K562 (cell line): ENCODE measurements around the gene CCDC87. TPM values are rescaled to one million over a fixed set of nuclear protein-coding genes. Genes with fewer than 3 reads are reported as not detected.
A peak's percentile ranks its signal among the peaks of the same experiment; 100 is the strongest.

Source experiments
- ATF1 ChIP-seq, 2 experiments: fragments of 450-650 bp in 1 of 2; IDR thresholded peaks; 2 replicates each; pipeline ENCODE4 v1.6.1; 2016; ENCODE audit warnings: missing compliant biosample characterization in 1 of 2, missing genetic modification characterization in 1 of 2
- CHD4 ChIP-seq: fragments of 200-600 bp; sonication (generic); IDR thresholded peaks from 3 replicates; pipeline ENCODE4 v1.6.1; 2012; ENCODE audit warnings: low read depth, mild to moderate bottlenecking, mixed read lengths, low read length, inconsistent platforms; ENCODE audit not compliant: insufficient read depth, insufficient replicate concordance, poor library complexity, severe bottlenecking
- FOXK2 ChIP-seq, 2 experiments: fragments of 450-650 bp; IDR thresholded peaks in 1 of 2; conservative IDR thresholded peaks in 1 of 2; 2 replicates each; pipeline ENCODE4 v1.6.1; 2016; ENCODE audit warnings: low read depth in 2 of 2, mild to moderate bottlenecking in 1 of 2
- NRF1 ChIP-seq, 2 experiments: fragments of 450-650 bp; IDR thresholded peaks in 1 of 2; conservative IDR thresholded peaks in 1 of 2; 2 replicates each; pipeline ENCODE4 v1.6.1; 2014; ENCODE audit warnings: mild to moderate bottlenecking in 2 of 2
- PHF21A ChIP-seq: fragments of 450-650 bp; IDR thresholded peaks from 2 replicates; pipeline ENCODE4 v1.6.1; 2017; ENCODE audit warnings: low read depth, borderline replicate concordance
- PTBP1 ChIP-seq: fragments of 200-400 bp; formaldehyde crosslinking; IDR thresholded peaks from 2 replicates; pipeline ENCODE4 v1.6.1; 2017; ENCODE audit warnings: low read depth, low read length
- TAF1 ChIP-seq: IDR thresholded peaks from 2 replicates; pipeline ENCODE4 v1.6.1; 2011; ENCODE audit warnings: mild to moderate bottlenecking, low read length, moderate library complexity; ENCODE audit not compliant: insufficient read depth, control insufficient read depth, severe bottlenecking; ENCODE audit errors: extremely low read depth
- ZBTB8A ChIP-seq: fragments of 450-650 bp; IDR thresholded peaks from 2 replicates; pipeline ENCODE4 v1.6.1; 2018; ENCODE audit warnings: mild to moderate bottlenecking, moderate library complexity; ENCODE audit not compliant: partially characterized antibody
- polyA plus RNA-seq, 8 experiments: library from polyadenylated mRNA; depleted of rRNA in 4 of 8; stranded (reverse) in 5 of 8; unstranded in 3 of 8; fragments of >200 nt; fragmentation: Nextera tagmentation in 2 of 8; fragmentation: Illumina TruSeq in 1 of 8; extraction: Ambion mirVana in 2 of 8; extraction: Trizol in 1 of 8; gene quantifications; 2 replicates each; pipeline versions ENCODE4 v1.2.1 to v1.2.3, GENCODE V29; 2011 to 2014; ENCODE audit warnings: inconsistent platforms in 1 of 8, missing spikeins in 1 of 8
- total RNA-seq, 7 experiments: library from RNA; depleted of rRNA in 6 of 7; stranded (reverse); fragments of >200 nt in 6 of 7; fragmentation: Illumina TruSeq in 2 of 7; extraction: Trizol in 2 of 7; gene quantifications; 2 replicates each; pipeline versions ENCODE4 v1.2.1 to v1.2.3, GENCODE V29; 2011 to 2021; ENCODE audit warnings: low replicate concordance in 1 of 7
- TF ChIP-seq, protein P1 (sequence below), 2 experiments: fragments of 450-650 bp; IDR thresholded peaks; 2 replicates each; pipeline ENCODE4 v1.6.1; 2016; ENCODE audit warnings: mild to moderate bottlenecking in 2 of 2, borderline replicate concordance in 1 of 2, low read depth in 1 of 2, moderate library complexity in 1 of 2
- TF ChIP-seq, protein P2 (sequence below): IDR thresholded peaks from 2 replicates; pipeline ENCODE4 v1.6.1; 2014; ENCODE audit warnings: antibody characterized with exemption
- TF ChIP-seq, protein P3 (sequence below): IDR thresholded peaks from 2 replicates; pipeline ENCODE4 v1.6.1; 2012; ENCODE audit warnings: low read depth, low read length, improper control_type of control experiment, borderline replicate concordance
- TF ChIP-seq, protein P4 (sequence below): fragments of 450-650 bp; IDR thresholded peaks from 2 replicates; pipeline ENCODE4 v1.6.1; 2017; ENCODE audit warnings: mild to moderate bottlenecking, moderate library complexity

The CCDC87 gene
- total and polyA plus RNA-seq, 9 of the 15 experiments (the other 6 are each of a cell fraction or from before 2014, with no cell fraction given) = 0.03 to 0.44 (median 0.15) TPM; not detected in 1

DNA sequence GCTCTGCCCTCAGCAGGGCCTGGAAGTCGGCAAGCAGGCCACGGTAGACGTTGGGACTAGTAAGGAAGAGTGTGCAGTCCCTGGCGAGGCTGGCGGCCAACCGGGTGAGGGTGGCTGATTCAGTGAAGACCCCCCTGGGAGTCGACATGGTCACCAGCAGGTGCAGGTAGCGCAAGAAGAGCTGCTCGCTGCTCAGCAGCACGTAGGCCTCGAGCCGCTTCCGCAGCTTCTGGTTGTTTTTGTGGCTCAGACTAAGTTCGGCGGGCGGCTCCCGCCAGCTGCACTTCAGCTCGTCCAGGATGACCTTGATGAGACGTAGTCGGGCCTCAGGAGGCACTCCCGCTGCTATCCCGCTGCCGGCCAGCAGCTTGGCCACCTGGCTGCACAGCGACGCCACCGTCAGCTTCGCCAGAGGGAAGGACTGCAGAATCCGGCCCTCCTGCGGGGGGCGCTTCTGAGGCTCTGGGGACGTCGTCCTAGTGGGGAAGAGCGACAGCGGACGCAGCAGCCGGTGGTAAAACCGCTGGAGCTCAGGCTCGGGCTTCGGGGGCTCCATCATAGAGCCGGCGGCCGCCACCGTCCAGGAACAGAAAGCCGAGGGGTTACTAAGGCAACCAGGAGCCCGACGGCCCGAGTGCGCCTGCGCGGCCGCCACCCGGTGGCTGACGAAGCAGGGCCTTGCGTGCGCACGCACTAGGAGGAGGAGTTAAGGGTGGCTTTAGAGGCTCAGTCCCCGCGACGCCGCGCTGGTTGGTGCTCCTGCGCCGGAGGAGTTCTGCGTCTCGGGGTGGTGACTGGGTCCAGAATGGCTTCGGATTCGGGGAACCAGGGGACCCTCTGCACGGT is at the start of gene CCDC87, which contains the start of gene CCS (continued):
- TF ChIP-seq, protein P1, sequence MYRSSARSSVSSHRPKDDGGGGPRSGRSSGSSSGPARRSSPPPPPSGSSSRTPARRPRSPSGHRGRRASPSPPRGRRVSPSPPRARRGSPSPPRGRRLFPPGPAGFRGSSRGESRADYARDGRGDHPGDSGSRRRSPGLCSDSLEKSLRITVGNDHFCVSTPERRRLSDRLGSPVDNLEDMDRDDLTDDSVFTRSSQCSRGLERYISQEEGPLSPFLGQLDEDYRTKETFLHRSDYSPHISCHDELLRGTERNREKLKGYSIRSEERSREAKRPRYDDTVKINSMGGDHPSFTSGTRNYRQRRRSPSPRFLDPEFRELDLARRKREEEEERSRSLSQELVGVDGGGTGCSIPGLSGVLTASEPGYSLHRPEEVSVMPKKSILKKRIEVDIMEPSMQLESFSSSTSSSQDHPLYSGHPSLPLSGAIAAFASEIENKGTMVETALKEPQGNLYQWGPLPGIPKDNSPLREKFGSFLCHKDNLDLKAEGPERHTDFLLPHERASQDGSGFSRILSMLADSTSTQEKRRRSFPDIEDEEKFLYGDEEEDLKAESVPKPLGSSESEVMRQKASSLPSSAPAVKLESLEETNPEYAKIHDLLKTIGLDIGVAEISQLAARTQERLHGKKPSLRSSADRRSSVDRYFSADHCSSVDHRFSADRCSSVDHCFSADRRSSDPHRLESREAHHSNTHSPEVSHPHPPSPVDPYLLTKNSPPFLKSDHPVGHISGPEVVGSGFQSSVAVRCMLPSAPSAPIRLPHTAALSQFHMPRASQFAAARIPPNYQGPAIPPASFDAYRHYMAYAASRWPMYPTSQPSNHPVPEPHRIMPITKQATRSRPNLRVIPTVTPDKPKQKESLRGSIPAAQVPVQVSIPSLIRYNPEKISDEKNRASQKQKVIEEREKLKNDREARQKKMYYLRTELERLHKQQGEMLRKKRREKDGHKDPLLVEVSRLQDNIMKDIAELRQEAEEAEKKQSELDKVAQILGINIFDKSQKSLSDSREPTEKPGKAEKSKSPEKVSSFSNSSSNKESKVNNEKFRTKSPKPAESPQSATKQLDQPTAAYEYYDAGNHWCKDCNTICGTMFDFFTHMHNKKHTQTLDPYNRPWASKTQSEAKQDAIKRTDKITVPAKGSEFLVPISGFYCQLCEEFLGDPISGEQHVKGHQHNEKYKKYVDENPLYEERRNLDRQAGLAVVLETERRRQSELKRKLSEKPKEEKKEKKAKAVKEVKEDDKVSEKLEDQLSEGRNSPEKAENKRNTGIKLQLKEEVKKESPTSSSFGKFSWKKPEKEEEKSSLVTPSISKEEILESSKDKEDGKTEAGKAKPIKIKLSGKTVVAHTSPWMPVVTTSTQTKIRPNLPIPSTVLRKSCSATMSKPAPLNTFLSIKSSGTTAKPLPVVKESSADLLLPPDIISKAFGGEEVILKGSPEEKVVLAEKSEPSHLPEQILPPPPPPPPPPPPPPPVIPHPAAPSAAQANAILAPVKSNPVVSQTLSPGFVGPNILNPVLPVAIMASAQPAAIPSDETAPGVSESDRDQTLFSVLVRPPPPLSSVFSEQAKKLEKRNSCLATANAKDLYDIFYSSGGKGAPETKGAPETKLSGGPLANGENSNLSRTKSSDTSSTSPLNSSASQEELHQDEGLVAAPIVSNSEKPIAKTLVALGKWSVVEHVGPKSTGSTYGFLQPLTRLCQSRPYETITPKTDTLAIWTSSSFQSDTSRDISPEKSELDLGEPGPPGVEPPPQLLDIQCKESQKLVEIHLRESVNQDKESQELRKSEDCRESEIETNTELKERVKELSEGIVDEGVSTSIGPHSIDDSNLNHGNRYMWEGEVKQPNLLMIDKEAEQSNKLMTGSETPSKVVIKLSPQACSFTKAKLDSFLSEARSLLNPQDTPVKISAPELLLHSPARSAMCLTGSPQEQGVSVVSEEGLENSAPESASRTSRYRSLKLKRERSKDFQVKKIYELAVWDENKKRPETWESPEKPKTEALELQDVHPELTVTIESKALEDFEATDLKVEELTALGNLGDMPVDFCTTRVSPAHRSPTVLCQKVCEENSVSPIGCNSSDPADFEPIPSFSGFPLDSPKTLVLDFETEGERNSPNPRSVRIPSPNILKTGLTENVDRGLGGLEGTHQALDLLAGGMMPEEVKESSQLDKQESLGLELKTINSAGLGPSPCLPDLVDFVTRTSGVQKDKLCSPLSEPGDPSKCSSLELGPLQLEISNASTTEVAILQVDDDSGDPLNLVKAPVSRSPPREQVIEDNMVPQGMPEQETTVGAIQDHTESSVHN (IDR thresholded peaks at IDR 0.05; ENCODE audit: borderline replicate concordance in 1 of 2, low read depth in 1 of 2) = no peak
- TF ChIP-seq ATF1 (CRISPR knock-in tag; IDR thresholded peaks at IDR 0.05) (no peak), ATF1 (tag; IDR thresholded peaks at IDR 0.05) (peak; percentile 87), PTBP1 (no peak), FOXK2 (conservative IDR thresholded peaks at IDR 0.05 in 1 of 2, IDR thresholded peaks at IDR 0.05 in 1 of 2; ENCODE audit: low read depth in 2 of 2) (0 out of 4 replicates have a peak, but pooled peaks of 1 of the 2 experiments have one; percentile 21), TAF1 (peak; percentile 75), NRF1 (conservative IDR thresholded peaks at IDR 0.05 in 1 of 2, IDR thresholded peaks at IDR 0.05 in 1 of 2) (peak; percentile 98), ZBTB8A (no peak), CHD4 (no peak), PHF21A (peak; percentile 31; the same call in 1 of the 2 replicates)
- TF ChIP-seq, protein P2, sequence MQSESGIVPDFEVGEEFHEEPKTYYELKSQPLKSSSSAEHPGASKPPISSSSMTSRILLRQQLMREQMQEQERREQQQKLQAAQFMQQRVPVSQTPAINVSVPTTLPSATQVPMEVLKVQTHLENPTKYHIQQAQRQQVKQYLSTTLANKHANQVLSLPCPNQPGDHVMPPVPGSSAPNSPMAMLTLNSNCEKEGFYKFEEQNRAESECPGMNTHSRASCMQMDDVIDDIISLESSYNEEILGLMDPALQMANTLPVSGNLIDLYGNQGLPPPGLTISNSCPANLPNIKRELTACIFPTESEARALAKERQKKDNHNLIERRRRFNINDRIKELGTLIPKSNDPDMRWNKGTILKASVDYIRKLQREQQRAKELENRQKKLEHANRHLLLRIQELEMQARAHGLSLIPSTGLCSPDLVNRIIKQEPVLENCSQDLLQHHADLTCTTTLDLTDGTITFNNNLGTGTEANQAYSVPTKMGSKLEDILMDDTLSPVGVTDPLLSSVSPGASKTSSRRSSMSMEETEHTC = no peak
- TF ChIP-seq, protein P3, sequence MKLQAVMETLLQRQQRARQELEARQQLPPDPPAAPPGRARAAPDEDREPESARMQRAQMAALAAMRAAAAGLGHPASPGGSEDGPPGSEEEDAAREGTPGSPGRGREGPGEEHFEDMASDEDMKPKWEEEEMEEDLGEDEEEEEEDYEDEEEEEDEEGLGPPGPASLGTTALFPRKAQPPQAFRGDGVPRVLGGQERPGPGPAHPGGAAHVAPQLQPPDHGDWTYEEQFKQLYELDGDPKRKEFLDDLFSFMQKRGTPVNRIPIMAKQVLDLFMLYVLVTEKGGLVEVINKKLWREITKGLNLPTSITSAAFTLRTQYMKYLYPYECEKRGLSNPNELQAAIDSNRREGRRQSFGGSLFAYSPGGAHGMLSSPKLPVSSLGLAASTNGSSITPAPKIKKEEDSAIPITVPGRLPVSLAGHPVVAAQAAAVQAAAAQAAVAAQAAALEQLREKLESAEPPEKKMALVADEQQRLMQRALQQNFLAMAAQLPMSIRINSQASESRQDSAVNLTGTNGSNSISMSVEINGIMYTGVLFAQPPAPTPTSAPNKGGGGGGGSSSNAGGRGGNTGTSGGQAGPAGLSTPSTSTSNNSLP = no peak
- TF ChIP-seq, protein P4, sequence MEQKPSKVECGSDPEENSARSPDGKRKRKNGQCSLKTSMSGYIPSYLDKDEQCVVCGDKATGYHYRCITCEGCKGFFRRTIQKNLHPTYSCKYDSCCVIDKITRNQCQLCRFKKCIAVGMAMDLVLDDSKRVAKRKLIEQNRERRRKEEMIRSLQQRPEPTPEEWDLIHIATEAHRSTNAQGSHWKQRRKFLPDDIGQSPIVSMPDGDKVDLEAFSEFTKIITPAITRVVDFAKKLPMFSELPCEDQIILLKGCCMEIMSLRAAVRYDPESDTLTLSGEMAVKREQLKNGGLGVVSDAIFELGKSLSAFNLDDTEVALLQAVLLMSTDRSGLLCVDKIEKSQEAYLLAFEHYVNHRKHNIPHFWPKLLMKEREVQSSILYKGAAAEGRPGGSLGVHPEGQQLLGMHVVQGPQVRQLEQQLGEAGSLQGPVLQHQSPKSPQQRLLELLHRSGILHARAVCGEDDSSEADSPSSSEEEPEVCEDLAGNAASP = no peak
